Gastrocnemius medialis (tissue), 4 donors: ENCODE results near the gene P2RX4.

Source experiments
- CTCF ChIP-seq, 5 experiments: fragments of 450-650 bp in 3 of 5; fragments of 200-600 bp in 2 of 5; sonication (generic) in 2 of 5; IDR thresholded peaks in 4 of 5; conservative IDR thresholded peaks in 1 of 5; 1 replicate in 4 of 5; 2 replicates in 1 of 5; pipeline ENCODE4 v1.5.1; 2016 to 2019; ENCODE audit warnings: antibody characterized with exemption in 5 of 5, mild to moderate bottlenecking in 3 of 5, moderate library complexity in 3 of 5
- POLR2A ChIP-seq, 2 donors: fragments of 450-650 bp; IDR thresholded peaks; one replicate each; pipeline ENCODE4 v1.6.1; 2017; ENCODE audit warnings: antibody characterized with exemption in 2 of 2, mild to moderate bottlenecking in 2 of 2, moderate library complexity in 2 of 2

DNA sequence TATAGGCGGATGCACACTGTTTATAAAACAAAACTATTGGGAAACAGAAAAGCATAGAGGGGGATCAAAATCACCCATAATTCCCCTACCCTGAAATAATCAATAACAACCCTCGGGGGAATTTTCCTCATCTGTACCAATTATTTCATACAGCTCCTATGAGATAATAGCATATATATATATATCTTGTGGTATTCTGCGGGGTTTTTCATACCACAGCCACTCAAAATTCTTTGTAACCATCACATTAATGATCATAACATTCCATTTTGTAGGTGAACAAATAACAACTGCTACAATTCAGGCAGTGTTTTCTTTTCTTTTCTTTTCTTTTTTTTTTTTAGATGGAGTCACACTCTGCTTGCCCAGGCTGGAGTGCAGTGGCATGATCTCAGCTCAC is 42.0 kb upstream of the P2RX4 start:
- TF ChIP-seq CTCF (IDR thresholded peaks at IDR 0.05 in 4 of 5, conservative IDR thresholded peaks at IDR 0.05 in 1 of 5), result no peak
- no peak for TF ChIP-seq POLR2A (IDR thresholded peaks at IDR 0.05)
